GM19324 (cell line): ENCODE data around the gene LPCAT2.

ENCODE experiments used
- ATAC-seq: cut with Tn5 transposase; IDR thresholded peaks from one replicate; pipeline ENCODE4 v1.9.1; 2021; ENCODE audit warnings: mild to moderate bottlenecking, moderate library complexity; ENCODE audit not compliant: unreplicated experiment, low FRiP score

Gene LPCAT2

DNA sequence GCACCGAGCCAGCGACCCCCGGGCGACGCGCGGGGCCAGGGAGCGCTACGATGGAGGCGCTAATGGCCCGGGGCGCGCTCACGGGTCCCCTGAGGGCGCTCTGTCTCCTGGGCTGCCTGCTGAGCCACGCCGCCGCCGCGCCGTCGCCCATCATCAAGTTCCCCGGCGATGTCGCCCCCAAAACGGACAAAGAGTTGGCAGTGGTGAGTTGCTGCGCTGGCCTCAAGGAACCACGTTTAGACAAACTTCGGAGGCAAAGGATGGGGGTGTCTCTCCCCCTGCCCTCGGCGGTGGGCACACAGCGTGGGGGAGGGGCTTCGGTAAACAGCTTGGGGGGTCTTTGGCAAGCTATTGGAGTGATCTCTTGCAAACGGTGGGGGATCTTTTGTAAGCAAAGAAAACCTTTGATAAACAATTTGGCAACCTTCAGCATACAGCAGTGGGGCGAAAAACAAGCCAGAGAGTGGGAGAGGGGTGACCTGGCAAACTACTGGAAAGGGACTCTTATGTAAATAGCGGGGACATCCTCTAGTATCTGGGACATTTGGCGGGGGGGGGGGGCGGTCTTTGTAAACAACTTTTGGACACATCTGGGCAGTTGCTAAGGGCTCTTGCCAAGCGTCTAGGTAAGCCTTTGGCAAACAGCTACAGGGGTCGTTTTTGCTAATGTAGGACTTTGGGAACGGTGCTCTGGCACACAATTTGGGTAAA is 29.3 kb upstream of the LPCAT2 start:
- ATAC-seq: no peak

DNA sequence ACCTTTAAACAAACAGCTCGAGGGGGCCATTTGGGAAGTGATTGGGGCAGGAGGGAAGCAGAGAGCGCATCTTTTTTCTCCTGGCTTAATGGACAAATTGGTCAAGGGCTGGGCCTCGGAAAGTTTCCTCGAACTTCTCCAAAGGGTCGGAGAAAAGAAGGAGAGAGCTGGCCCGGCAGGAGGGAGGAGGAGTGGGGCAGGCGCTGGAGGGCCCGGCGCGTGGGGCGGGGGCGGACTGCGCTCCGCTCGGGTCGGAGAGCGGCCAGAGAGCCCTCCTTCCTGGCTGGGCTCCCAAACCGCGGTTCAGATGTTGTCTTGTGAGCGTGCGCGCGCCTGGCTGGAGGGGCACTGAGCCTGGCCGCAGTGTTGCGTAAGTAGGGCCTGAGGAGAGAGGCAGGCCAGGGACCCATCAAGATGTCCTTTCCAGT is 28.6 kb upstream of the LPCAT2 start:
- no peak for ATAC-seq

DNA sequence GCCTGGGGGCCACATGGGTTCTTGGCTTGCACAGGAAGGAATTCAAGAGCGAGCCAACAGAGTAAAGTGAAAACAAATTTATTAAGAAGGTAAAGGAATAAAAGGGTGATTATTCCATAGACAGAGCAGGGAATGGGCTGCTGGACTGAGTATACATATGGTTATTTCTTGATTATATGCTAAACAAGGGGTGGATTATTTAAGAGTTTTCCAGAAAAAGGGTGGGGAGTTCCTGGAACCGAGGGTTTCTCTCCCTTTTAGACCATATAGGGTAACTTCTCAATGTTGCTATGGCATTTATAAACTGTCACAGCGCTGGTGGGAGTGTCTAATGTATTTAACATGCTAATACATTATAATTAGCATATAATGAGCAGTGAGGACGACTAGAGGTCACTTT is 27.8 kb upstream of the LPCAT2 start:
- ATAC-seq: no peak

DNA sequence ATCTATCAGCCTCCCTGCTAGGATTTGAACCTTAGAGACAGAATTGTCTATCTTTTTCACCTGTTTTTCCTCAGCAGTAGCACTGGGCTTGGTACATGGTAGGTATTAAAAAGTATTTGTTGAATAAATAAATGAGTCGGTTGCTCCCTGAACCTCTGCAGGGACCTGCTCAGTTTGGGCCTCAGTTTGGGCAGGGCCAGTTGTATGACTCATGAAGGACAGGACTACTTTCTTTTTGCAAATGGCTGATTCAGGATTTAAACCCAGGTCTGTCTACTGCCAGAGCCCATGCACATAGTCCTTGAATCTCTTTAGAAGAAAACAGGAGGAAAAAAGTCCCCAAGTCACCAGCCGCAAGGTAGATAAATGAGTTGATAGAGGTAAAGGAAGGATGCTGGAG is 26.8 kb upstream of the LPCAT2 start:
- ATAC-seq: no peak

DNA sequence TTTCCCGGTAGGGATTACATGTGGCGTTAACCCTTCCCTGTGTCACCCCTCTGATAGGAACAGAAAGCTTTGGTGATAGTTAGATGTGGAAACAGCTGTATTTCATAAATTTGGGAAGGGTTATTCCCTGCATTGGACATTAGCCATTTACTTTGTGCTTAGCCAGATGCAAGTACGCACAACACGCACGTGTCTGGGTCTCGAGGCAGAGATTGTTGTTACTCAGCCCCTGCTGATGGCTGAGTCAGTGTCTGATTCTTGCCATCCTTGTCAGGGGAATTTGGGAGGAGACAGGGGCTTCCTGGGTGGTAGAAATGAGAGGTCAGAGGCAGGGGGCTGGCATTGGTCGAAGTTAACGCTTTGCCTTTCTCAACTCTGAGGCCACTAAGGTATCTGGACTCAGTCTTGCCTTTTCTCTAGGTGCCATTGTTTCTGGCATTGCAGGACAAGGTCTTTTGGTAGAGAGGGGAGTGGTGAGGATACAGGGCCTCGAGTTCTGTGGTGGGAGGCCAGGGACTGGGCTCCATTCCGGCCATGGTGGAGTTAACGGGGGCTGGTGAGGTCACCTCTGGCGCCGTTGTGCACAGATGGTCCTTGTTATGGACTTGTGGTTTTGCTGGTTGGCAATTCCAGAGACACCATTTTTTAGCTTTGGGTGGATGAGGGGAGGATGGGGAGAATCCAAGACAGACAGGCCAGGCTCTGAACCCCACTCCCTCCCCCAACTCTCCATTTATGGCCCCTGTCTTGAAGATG is 21.6 kb upstream of the LPCAT2 start:
- no peak for ATAC-seq

DNA sequence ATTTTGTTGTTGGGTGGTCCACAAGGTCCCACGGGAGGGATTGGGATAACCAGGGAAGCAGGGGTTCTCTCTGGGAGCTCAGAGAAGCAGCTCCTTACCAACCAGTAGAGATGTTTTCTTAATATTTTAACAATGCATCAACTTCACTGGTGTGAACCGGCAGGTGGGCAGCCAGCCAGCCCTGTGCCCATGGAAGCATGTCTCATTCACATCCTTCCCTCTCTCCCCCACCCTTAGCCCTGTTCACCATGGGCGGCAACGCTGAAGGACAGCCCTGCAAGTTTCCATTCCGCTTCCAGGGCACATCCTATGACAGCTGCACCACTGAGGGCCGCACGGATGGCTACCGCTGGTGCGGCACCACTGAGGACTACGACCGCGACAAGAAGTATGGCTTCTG is 20.6 kb upstream of the LPCAT2 start:
- ATAC-seq: no peak

DNA sequence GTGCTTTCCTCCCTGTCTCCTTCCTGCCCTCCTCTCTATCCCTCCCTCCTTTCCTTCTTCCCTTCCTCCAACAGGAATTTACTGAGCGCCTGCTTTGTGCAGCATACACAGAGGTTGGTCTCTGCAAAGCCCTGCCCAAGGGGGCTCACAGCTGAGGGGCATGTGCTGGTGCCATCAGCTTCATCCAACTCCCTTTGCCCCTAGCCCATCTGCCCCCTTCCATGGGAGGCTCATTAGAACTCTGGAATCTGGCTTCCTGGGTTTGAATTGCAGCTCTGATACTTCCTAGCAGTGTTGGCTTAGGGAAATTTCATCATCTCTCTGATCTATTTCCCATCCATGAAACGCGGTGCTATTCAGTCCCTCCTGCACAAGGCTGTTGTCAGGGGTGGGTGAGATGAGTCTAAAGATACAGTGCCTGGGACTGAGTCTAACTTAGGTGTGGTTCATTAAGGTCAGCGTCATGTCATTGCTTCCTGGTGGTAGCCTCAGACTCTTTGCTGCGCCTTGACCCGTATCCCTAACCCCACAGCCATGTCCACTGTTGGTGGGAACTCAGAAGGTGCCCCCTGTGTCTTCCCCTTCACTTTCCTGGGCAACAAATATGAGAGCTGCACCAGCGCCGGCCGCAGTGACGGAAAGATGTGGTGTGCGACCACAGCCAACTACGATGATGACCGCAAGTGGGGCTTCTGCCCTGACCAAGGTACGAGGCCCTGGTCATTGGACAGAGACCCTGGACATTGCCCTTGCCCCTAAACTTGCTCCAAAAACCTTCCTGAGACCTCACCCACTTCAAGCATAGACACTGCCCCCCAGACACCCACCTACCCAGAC is 19.5 kb upstream of the LPCAT2 start:
- ATAC-seq: no peak

DNA sequence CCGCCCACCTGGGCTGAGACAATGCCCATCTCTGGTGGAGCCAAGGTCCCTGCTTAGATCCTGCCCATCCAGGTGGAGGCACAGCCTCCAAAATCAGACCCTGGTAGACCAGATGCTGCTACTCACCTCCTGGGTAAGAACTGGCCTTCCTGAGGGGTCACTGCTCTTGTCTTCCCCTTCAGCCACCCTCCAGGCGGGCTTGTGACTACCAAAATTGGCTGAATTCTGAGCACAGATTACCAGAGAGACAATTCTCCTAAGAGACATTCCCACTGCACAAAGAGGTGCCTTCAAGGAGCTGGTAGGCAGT is 19.0 kb upstream of the LPCAT2 start:
- no peak for ATAC-seq

DNA sequence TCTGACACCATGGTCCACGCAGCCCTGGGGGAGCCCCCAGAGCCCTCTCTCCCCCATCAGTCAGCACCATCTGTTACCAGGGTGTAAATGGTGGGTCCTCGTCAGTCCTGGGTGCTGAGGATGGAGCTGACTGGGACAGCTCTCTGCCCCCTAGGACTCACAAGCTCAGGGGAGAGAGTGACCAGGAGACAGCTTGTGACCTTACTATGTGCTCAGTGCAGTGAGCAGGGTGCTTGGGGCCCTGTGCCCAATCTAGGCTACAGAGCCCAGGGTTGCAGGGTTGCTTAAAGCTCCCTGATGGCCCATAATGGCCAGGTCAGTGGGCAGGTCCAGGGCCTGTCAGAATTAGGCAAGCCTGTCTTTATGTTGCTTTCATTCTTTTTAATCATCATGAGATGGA is 18.6 kb upstream of the LPCAT2 start:
- ATAC-seq: no peak

DNA sequence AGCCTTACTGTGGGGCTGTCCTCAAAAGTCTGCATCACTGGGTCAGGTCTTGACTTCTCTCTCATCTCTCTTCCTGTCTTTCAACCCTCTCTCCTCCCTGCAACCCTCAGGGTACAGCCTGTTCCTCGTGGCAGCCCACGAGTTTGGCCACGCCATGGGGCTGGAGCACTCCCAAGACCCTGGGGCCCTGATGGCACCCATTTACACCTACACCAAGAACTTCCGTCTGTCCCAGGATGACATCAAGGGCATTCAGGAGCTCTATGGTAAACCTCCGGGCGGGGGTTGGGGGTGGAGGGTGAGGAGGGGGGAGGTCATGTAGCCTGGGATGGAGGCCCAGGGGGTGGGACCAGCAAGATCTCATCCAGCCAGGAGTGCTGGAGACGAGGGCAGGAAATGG is 17.2 kb upstream of the LPCAT2 start:
- no peak for ATAC-seq

DNA sequence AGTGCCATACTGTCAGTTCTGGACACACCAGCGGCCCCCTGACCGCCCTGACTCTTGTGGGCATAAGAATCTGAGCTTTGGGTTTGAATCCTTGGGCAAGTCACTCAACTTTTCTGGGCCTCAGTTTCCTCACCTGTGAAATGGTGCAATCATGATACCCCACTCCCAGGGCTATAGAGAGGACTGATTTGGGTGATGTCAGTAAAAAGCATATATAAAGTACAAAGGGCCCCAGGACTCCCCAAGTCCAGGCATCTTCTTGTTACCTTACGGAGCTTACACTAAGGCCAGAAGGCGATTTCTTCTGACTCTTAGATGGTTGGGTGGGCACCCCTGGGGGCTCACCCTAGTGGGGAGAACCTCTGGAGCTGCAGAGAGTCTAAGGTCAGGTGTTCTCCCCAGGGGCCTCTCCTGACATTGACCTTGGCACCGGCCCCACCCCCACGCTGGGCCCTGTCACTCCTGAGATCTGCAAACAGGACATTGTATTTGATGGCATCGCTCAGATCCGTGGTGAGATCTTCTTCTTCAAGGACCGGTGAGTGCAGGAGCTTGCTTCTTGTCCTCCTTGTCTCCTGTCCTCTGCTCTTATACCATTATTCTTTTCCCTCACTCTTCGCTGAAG is 16.0 kb upstream of the LPCAT2 start:
- ATAC-seq: no peak

DNA sequence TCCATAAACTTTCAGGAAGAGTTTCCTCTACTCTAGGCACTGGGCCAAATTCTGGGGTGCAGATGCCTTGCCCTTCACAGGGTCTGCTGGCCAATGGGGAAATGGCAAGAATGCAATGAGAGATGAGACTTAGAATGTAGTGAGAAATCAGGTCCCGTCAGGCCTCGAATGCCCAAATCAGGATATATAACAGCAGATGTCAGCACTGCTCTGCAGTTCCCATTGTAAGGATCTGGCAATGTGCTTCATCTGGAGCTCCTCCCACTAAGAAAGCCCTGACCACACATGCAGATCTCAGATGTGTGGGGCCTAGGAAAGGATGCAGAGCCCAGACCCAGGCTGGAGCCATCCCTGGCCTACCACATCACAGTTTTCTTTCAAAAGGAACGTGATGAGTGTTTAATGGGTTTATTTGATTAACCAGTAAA is 13.9 kb upstream of the LPCAT2 start:
- no peak for ATAC-seq

DNA sequence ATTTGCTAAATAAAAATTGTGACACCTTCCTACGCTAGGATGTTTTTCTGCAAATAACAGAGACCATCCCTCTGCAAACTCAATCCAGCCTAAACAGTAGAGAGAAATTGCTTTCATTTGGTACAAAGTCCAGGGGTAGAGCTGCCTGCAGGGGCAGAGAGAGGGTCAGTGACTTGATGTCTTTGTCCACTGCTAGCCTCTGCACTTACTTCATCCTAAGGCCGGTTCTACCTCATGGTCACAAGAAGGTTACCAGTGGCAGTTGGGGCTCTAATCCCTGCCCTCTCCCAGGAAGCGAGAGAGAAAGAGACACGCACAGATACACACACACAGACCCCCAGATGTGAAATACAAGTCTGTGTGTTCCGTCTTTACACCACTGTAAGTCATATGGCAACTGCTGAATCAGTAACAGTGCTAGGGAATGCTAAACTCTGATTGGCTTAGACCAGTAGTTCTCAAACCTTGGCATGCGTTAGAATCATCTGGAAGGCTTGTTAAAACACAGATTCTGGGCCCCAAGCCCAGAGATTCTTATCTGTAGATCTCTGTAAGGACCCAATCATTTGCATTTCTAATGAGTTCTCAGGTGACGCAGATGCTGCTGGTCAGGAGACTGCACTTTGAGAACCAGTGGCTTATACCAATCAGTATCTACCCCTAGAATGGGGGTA is 13.1 kb upstream of the LPCAT2 start:
- ATAC-seq: no peak

DNA sequence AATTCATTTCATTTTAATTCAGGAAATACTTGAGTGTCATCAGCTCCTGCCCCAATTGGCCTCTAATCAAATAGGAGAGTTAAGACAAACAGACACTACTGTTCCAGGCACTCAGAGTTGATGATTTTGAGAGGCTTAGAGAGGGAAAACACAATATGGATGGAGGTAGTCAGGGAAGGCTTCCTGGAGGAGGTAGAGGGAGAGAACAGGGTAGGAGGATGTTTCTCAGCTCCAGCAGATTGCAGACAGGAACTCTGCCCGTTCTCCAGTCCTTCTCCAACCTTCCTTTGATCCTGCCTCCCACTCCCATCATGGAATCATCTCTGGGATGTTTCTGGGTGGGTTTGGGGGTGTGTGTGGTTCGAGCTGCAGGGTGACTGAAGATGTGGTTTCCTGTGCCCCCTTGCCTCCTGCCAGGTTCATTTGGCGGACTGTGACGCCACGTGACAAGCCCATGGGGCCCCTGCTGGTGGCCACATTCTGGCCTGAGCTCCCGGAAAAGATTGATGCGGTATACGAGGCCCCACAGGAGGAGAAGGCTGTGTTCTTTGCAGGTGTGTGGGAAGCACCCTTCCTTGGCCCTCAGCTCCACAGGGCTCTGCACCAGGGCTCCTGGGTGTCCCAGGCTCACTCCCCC is 12.2 kb upstream of the LPCAT2 start:
- no peak for ATAC-seq

DNA sequence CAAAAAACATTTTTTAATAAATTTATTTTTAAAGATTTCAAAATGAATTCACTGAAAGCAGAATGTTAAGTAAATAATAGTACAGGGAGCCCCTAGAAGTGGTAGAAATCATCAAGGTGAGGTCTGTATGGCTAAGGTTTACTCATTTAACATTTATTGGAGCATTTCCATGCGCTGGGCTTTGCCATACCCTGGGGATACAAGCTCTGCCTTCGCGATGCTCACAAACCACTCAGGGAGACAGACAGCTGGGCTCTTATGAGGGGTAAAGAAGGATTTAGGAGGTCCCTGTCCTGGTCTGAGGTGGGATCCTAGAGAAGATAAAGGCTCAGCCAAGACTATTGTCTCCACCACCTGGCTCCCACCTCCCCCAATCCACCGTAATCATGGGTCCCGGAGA is 11.3 kb upstream of the LPCAT2 start:
- ATAC-seq: no peak

DNA sequence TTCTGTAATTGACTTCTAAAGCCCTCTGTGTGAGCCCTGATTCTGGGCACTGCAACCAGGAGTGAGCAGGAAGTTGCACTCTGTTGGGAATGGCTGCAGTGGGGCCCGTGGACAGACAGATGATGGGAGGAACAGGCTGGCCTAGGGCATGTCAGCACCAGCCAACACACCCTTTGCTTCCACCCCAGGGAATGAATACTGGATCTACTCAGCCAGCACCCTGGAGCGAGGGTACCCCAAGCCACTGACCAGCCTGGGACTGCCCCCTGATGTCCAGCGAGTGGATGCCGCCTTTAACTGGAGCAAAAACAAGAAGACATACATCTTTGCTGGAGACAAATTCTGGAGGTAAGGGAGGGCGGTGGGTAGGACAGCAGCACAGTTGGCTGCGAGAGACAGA is 10.8 kb upstream of the LPCAT2 start:
- ATAC-seq: no peak

DNA sequence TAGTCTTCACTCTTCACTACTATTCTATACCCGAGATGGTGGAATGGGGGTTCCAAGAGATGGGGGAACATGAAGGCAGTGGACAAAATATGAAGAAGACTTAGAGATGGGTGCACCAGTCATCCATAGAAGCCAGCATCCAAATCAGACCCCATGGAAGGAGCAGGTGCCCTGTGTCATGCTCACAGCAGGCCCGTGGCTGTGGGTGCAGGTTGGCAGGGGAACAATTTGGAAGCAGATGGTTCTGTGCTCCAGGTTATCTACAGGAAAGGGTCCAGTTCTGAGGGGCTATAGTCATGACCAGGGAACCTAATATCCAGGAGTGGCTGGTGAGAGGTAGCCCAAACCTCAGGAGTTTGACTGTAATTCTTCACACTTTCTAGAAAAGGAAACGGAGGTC is 9.6 kb upstream of the LPCAT2 start:
- no peak for ATAC-seq

DNA sequence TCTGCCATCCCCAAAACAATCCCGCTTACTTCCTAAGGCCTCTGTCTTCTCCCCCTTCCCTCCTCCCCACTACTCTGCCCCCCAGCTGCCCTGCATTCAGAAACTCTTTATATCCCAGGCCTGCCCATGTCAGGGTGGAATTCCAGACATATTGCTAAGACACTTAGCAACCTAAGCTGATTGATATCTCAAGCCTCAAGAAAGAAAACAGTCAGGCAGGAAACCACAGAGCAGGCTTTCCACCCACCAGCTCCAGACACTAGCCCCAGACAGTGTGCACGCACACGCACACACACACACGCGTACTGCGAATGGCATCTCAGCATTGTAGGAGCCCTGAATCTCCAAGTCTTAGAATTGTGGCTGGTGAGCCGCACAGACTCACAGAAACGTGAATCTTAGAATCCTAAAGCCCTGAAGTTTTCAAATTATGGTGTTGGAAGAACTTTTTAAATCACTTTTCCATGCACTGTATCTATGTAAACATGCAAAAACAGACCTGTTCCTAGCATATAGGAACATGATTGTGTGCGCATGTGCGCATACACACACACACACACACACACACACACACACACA is 8.8 kb upstream of the LPCAT2 start:
- ATAC-seq: no peak

DNA sequence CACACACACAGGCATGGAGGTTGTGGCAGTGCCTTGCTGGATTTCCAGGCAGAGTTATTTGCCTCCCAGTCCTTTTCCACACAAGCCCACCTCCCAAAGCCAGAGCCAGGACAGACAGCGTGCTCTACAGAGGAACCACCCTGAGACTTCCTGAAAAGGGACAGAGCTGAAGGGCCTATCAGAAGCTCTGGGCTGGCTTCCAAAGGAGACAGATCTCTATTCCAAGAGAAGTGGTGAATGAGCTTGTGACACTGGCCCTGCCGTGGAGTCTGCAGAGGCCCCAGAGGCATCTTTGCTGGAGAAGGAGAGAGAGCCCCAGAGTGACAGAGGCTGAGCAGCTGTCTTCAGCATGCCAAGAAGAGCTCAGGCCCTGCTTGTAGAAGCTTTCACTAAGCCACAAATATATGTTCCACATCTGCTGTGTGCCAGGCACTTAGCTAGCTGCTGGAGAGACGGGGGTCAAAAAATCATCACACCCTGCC is 8.3 kb upstream of the LPCAT2 start:
- ATAC-seq: no peak
